ENCODE data around the gene FILIP1L.

The FILIP1L gene

GRCh38 chr3:100123112-100123511 is 8.8 kb upstream of the FILIP1L start:
- Histone ChIP-seq H3K9me3 (no peaks in the 10 kb centered on the region), H3K4me1 (peaks cover 24% of the 10 kb centered on the region), H3K36me3 (no peaks in the 10 kb centered on the region), H3K27me3 (no peaks in the 10 kb centered on the region), H3K4me3 (ENCODE audit: low read depth, low read length) (no peak overlapping the region)
- no peak for DNase-seq
- TF ChIP-seq, protein P1, sequence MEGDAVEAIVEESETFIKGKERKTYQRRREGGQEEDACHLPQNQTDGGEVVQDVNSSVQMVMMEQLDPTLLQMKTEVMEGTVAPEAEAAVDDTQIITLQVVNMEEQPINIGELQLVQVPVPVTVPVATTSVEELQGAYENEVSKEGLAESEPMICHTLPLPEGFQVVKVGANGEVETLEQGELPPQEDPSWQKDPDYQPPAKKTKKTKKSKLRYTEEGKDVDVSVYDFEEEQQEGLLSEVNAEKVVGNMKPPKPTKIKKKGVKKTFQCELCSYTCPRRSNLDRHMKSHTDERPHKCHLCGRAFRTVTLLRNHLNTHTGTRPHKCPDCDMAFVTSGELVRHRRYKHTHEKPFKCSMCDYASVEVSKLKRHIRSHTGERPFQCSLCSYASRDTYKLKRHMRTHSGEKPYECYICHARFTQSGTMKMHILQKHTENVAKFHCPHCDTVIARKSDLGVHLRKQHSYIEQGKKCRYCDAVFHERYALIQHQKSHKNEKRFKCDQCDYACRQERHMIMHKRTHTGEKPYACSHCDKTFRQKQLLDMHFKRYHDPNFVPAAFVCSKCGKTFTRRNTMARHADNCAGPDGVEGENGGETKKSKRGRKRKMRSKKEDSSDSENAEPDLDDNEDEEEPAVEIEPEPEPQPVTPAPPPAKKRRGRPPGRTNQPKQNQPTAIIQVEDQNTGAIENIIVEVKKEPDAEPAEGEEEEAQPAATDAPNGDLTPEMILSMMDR (IDR thresholded peaks at IDR 0.05; ENCODE audit: low read depth, low read length): no peak

DNA sequence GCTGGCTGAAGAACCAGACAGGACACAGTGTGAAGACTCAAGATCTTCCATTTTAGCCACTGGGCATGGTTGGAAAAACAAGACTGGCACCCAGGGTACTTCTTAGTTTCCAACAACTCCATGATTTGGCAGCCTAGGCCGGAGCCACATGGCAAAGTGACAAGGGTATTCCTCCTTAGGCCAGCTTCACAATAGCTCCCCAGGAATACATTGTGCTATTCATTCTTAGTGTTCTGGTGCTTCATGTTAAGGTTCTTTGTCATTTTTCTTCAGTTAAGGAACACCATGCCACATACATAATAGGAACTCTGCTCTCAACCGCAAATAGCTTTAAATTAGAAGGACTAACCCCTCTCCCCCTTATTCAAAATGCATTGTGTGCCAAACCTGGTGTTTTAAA is 8.0 kb upstream of the FILIP1L start:
- peaks cover 16% of the 10 kb centered on the region for H3K4me1 ChIP-seq
- H3K36me3 ChIP-seq: no peaks in the 10 kb centered on the region
- TF ChIP-seq, protein P1 (IDR thresholded peaks at IDR 0.05; ENCODE audit: low read depth, low read length): no peak
- H3K9me3 ChIP-seq: no peaks in the 10 kb centered on the region
- H3K4me3 ChIP-seq (ENCODE audit: low read depth, low read length): no peak overlapping the region
- DNase-seq: no peak
- H3K27me3 ChIP-seq: no peaks in the 10 kb centered on the region

DNA sequence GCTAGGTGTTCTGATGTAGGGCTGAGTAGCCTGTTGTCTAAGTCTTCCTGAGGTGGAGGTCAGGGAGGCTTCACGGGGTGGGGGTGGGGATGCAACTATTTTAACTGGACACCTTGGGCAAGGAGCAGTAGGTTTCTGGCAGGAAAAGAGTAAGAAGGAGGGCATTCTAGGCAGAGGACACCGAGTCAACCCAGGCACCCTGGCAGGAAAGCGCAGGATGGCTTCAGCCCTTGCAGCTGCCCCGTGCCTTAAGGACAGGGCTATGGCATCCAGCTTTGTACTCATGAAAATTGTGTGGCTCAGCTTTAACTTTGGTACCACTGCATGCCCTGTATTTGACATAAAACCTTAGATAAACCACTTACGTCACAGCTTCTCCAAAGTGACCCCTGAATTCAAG is 6.4 kb upstream of the FILIP1L start:
- TF ChIP-seq, protein P1 (IDR thresholded peaks at IDR 0.05; ENCODE audit: low read depth, low read length): no peak
- no peaks in the 10 kb centered on the region for H3K9me3 ChIP-seq
- H3K36me3 ChIP-seq: no peaks in the 10 kb centered on the region

GRCh38 chr3:100120012-100120411 is 5.7 kb upstream of the FILIP1L start:
- TF ChIP-seq, protein P1 (IDR thresholded peaks at IDR 0.05; ENCODE audit: low read depth, low read length): no peak
- no peak for DNase-seq
- Histone ChIP-seq H3K9me3 (no peaks in the 10 kb centered on the region), H3K27me3 (no peaks in the 10 kb centered on the region), H3K4me1 (peaks cover 8% of the 10 kb centered on the region), H3K36me3 (no peaks in the 10 kb centered on the region), H3K4me3 (ENCODE audit: low read depth, low read length) (no peak overlapping the region)

More for the DNA sequence above, 6.4 kb upstream of the FILIP1L start:
- DNase-seq: no peak
- peaks cover 12% of the 10 kb centered on the region for H3K4me1 ChIP-seq
- H3K4me3 ChIP-seq (ENCODE audit: low read depth, low read length): no peak overlapping the region
- no peaks in the 10 kb centered on the region for H3K27me3 ChIP-seq

GRCh38 chr3:100117093-100117492 is 2.8 kb upstream of the FILIP1L start:
- H3K27me3 ChIP-seq: no peaks in the 10 kb centered on the region
- no peaks in the 10 kb centered on the region for H3K9me3 ChIP-seq
- H3K4me3 ChIP-seq (ENCODE audit: low read depth, low read length): no peak overlapping the region
- TF ChIP-seq, protein P1 (IDR thresholded peaks at IDR 0.05; ENCODE audit: low read depth, low read length): no peak
- H3K36me3 ChIP-seq: no peaks in the 10 kb centered on the region
- peaks cover 6% of the 10 kb centered on the region; the same call in 1 of the 2 replicates for H3K4me1 ChIP-seq
- no peak for DNase-seq

- Histone ChIP-seq H3K4me1 (peaks cover 6% of the 10 kb centered on the region; the same call in 1 of the 2 replicates), H3K36me3 (no peaks in the 10 kb centered on the region), H3K4me3 (ENCODE audit: low read depth, low read length) (no peak overlapping the region), H3K9me3 (no peaks in the 10 kb centered on the region), H3K27me3 (no peaks in the 10 kb centered on the region)
- TF ChIP-seq, protein P1 (IDR thresholded peaks at IDR 0.05; ENCODE audit: low read depth, low read length): no peak
- no peak for DNase-seq
These were observed 433 bp downstream of the FILIP1L start for GRCh38 chr3:100113723-100114412.

All from BE2C (cell line).